Osteoblast (primary cell): ENCODE measurements around the gene DDI2. TPM values are rescaled to one million over a fixed set of nuclear protein-coding genes. Genes with fewer than 3 reads are reported as not detected.

Experiments used
- DNase-seq: peaks from one replicate; pipeline ENCODE4 v3.0.0; 2011; ENCODE audit warnings: low spot score, mixed read lengths; ENCODE audit not compliant: insufficient read length; ENCODE audit errors: missing footprints
- H2AFZ ChIP-seq: 2 replicates; pipeline ENCODE4 v1.6.0; 2011; ENCODE audit warnings: mild to moderate bottlenecking, low read length
- H3K27ac ChIP-seq: 2 replicates; pipeline ENCODE4 v1.5.1; 2011; ENCODE audit warnings: mild to moderate bottlenecking, low read depth, low read length, moderate library complexity
- H3K27me3 ChIP-seq: 2 replicates; pipeline ENCODE4 v1.6.0; 2012; ENCODE audit warnings: mild to moderate bottlenecking, control low read depth, inconsistent platforms, low read length, moderate library complexity; ENCODE audit not compliant: insufficient read depth
- H3K36me3 ChIP-seq: 2 replicates; pipeline ENCODE4 v1.5.1; 2011; ENCODE audit warnings: mild to moderate bottlenecking, low read length, control low read depth, moderate library complexity; ENCODE audit not compliant: insufficient read depth
- H3K4me1 ChIP-seq: 2 replicates; pipeline ENCODE4 v1.5.1; 2011; ENCODE audit warnings: mild to moderate bottlenecking, low read length, control low read depth, moderate library complexity; ENCODE audit not compliant: insufficient read depth
- H3K4me2 ChIP-seq: 2 replicates; pipeline ENCODE4 v1.6.0; 2011; ENCODE audit warnings: mild to moderate bottlenecking, low read length; ENCODE audit not compliant: insufficient read depth
- H3K4me3 ChIP-seq: fragments of 200-600 bp; sonication (generic); 3 replicates; pipeline ENCODE4 v1.5.1; 2012; ENCODE audit warnings: mild to moderate bottlenecking, low read length, inconsistent platforms; ENCODE audit not compliant: insufficient read depth
- H3K79me2 ChIP-seq: 2 replicates; pipeline ENCODE4 v1.6.0; 2012; ENCODE audit warnings: mild to moderate bottlenecking, low read length, control low read depth, inconsistent platforms; ENCODE audit not compliant: insufficient read depth
- H3K9me3 ChIP-seq: 2 replicates; pipeline ENCODE4 v1.5.1; 2011; ENCODE audit warnings: low read depth, low read length, control low read depth
- H4K20me1 ChIP-seq: 2 replicates; pipeline ENCODE4 v1.6.0; 2012; ENCODE audit warnings: mild to moderate bottlenecking, low read length, control low read depth; ENCODE audit not compliant: insufficient read depth
- small RNA-seq: library from RNA; depleted of rRNA; stranded (forward); fragments of <200 nt; gene quantifications from one replicate; pipeline ENCODE3, GENCODE V24; 2012
- total RNA-seq: library from RNA; depleted of rRNA; stranded (reverse); fragments of >200 nt; gene quantifications from 2 replicates; pipeline ENCODE4 v1.2.3, GENCODE V29; 2012
- TF ChIP-seq, protein P1 (sequence below): IDR thresholded peaks from 2 replicates; pipeline ENCODE4 v1.5.1; 2011; ENCODE audit warnings: mild to moderate bottlenecking, low read depth, low read length, moderate library complexity; ENCODE audit errors: extremely low read depth

DDI2 gene
- total RNA-seq, 1 donor, result 29.3 TPM

DNA sequence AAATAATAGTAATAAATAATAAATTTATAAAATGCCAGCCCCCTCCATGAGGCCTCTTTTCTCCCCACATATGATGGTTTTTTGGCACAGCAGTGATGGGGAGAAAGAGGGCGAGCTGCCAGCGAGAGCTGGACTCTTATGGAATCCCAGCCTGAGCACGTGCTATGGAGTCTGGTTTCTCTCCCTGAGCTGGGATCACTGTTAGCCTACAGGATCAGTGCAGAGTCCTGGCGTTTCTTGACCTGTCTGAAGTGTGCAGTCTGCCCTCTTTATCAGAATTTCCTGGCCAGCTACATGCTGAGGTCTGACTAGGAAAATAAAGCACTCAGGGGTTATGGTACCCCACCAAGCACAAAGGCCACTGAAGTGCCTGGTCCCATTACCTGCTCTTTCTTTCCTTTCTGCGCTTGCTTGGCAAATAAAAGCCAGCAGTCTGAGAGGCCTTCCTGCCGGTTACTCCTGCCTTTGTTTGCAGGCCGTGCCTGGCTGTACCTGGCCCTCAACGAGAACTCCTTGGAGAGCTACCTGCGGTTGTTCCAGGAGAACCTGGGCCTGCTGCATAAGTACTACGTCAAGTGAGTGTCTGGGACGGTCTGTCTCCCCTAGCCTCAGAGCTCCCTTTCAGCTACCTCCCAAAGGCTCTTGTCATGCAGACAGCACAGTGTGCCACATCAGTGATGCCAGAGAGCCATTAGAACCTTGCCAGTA lies 100.3 kb downstream of the DDI2 start:
- H3K79me2 ChIP-seq, result peaks cover 41% of the 10 kb centered on the region
- peaks cover 51% of the 10 kb centered on the region for H3K36me3 ChIP-seq
- TF ChIP-seq, protein P1, sequence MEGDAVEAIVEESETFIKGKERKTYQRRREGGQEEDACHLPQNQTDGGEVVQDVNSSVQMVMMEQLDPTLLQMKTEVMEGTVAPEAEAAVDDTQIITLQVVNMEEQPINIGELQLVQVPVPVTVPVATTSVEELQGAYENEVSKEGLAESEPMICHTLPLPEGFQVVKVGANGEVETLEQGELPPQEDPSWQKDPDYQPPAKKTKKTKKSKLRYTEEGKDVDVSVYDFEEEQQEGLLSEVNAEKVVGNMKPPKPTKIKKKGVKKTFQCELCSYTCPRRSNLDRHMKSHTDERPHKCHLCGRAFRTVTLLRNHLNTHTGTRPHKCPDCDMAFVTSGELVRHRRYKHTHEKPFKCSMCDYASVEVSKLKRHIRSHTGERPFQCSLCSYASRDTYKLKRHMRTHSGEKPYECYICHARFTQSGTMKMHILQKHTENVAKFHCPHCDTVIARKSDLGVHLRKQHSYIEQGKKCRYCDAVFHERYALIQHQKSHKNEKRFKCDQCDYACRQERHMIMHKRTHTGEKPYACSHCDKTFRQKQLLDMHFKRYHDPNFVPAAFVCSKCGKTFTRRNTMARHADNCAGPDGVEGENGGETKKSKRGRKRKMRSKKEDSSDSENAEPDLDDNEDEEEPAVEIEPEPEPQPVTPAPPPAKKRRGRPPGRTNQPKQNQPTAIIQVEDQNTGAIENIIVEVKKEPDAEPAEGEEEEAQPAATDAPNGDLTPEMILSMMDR, result no peak
- no peak overlapping the region for H3K4me3 ChIP-seq
- peaks cover 17% of the 10 kb centered on the region for H4K20me1 ChIP-seq
- no peak overlapping the region for H3K4me2 ChIP-seq
- H3K4me1 ChIP-seq, result peaks cover 4% of the 10 kb centered on the region
- no peak overlapping the region for H3K27ac ChIP-seq
- no peak overlapping the region for H2AFZ ChIP-seq
- DNase-seq, result peak; percentile 80
- no peaks in the 10 kb centered on the region for H3K27me3 ChIP-seq
- H3K9me3 ChIP-seq, result no peaks in the 10 kb centered on the region

DNA sequence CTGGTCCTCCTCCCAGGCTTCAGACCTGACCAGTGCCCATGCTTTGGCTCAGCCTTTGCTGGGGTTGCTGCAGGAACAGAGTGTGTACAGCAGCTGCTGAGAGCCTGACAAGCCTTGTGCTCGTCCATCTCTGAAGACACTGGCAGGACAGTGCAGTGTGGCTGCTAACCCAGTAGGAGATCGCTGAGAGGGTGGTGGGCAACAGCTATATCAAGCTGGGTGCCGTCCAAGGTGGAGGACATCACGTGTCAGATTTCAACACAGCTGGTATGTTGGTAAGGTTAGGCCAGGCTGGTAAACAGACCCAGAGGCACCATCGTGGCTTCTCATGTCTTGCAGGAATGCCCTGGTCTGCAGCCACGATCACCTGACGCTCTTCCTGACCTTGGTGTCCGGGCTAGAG lies 100.9 kb downstream of the DDI2 start:
- peaks cover 4% of the 10 kb centered on the region for H3K4me1 ChIP-seq
- H3K36me3 ChIP-seq, result peaks cover 57% of the 10 kb centered on the region

More for the DNA sequence above, 100.9 kb downstream of the DDI2 start:
- H3K4me2 ChIP-seq, result no peak overlapping the region
- no peak overlapping the region for H3K4me3 ChIP-seq
- H4K20me1 ChIP-seq, result peaks cover 17% of the 10 kb centered on the region
- H3K27ac ChIP-seq, result no peak overlapping the region
- H3K9me3 ChIP-seq, result no peaks in the 10 kb centered on the region
- H3K27me3 ChIP-seq, result no peaks in the 10 kb centered on the region
- H3K79me2 ChIP-seq, result peaks cover 34% of the 10 kb centered on the region
- no peak overlapping the region for H2AFZ ChIP-seq
- peak; percentile 43 for DNase-seq
- TF ChIP-seq, protein P1, result no peak

Small RNAs within 50 kb of the gene (small RNA-seq; reads per million reads assigned to genes)
- not detected for gene AL121992.2
- not detected for gene CD24P1
- not detected for gene RNU7-179P

Other genes with a start within 250 kb of the DDI2 start
- 35.8 and 36.8 TPM in 2 replicates for gene EFHD2, start 207.6 kb upstream of the DDI2 start, total RNA-seq
- gene CTRC, start 179.0 kb upstream of the DDI2 start, total RNA-seq, result not detected in 2 replicates
- gene CELA2A, start 160.7 kb upstream of the DDI2 start, total RNA-seq, result not detected in 2 replicates
- gene CELA2B, start 141.4 kb upstream of the DDI2 start, total RNA-seq, result 0.36 TPM in 1 of 2 replicates, not detected in the other
- 10.0 and 10.9 TPM in 2 replicates for gene CASP9, start 93.2 kb upstream of the DDI2 start, total RNA-seq
- gene DNAJC16, start 90.6 kb upstream of the DDI2 start, total RNA-seq, result 19.2 and 22.4 TPM in 2 replicates
- 2.2 and 2.7 TPM in 2 replicates for gene AGMAT, start 32.4 kb upstream of the DDI2 start, total RNA-seq
- 123 and 132 TPM in 2 replicates for gene PLEKHM2, start 66.9 kb downstream of the DDI2 start, total RNA-seq
- 1.4 and 1.5 TPM in 2 replicates for gene SLC25A34, start 118.8 kb downstream of the DDI2 start, total RNA-seq
- not detected in 2 replicates for gene TMEM82, start 125.0 kb downstream of the DDI2 start, total RNA-seq
- gene FBLIM1, start 141.3 kb downstream of the DDI2 start, total RNA-seq, result 108 and 121 TPM in 2 replicates
- gene UQCRHL, start 190.2 kb downstream of the DDI2 start, total RNA-seq, result 1.1 and 1.5 TPM in 2 replicates
- gene SPEN, start 230.2 kb downstream of the DDI2 start, total RNA-seq, result 21.0 and 24.8 TPM in 2 replicates